ENCODE results near the gene CLDN1. TPM values are rescaled to one million over a fixed set of nuclear protein-coding genes. Genes with fewer than 3 reads are reported as not detected.

Gene CLDN1
- total RNA-seq, 2 donors from 2014 or later, result 8.8 to 52.3 TPM

GRCh38 chr3:190357468-190357867, 35.2 kb upstream of the CLDN1 start:
- no peak for DNase-seq (ENCODE audit: low spot score)
- H3K9me3 ChIP-seq, result no peaks in the 10 kb centered on the region
- H3K4me1 ChIP-seq (replicated peaks), result no peaks in the 10 kb centered on the region
- no peak overlapping the region for H3K27ac ChIP-seq
- H3K27me3 ChIP-seq (replicated peaks; ENCODE audit: insufficient read depth), result no peaks in the 10 kb centered on the region
- H3K36me3 ChIP-seq, result no peaks in the 10 kb centered on the region
- TF ChIP-seq POLR2A (IDR thresholded peaks at IDR 0.05) (no peak), POLR2AphosphoS5 (IDR thresholded peaks at IDR 0.05) (no peak), CTCF (IDR thresholded peaks at IDR 0.05) (no peak)
- no peak overlapping the region for H3K4me3 ChIP-seq
- intact Hi-C loops (cut with DNase I), result no loop called here
- 79% methylated on average over 2 of the region's 2 CpGs for WGBS

GRCh38 chr3:190356246-190356645, 34.0 kb upstream of the CLDN1 start:
- Histone ChIP-seq H3K36me3 (no peaks in the 10 kb centered on the region), H3K27ac (no peak overlapping the region), H3K4me1 (replicated peaks) (no peaks in the 10 kb centered on the region), H3K4me3 (no peak overlapping the region), H3K9me3 (no peaks in the 10 kb centered on the region), H3K27me3 (replicated peaks; ENCODE audit: insufficient read depth) (no peaks in the 10 kb centered on the region)
- no peak for TF ChIP-seq POLR2AphosphoS5 (IDR thresholded peaks at IDR 0.05)
- TF ChIP-seq POLR2A (IDR thresholded peaks at IDR 0.05), result no peak
- no peak for TF ChIP-seq CTCF (IDR thresholded peaks at IDR 0.05)
- intact Hi-C loops (cut with DNase I), result no loop called here
- DNase-seq (ENCODE audit: low spot score), result no peak

GRCh38 chr3:190352861-190353457, 30.7 kb upstream of the CLDN1 start:
- no peaks in the 10 kb centered on the region for H3K36me3 ChIP-seq
- no peak for DNase-seq (ENCODE audit: low spot score)
- no peak overlapping the region for H3K27ac ChIP-seq
- WGBS, result 100% methylated on average over 1 of the region's 1 CpG
- no peaks in the 10 kb centered on the region for H3K27me3 ChIP-seq (replicated peaks; ENCODE audit: insufficient read depth)
- TF ChIP-seq POLR2AphosphoS5 (IDR thresholded peaks at IDR 0.05) (no peak), CTCF (IDR thresholded peaks at IDR 0.05) (no peak), POLR2A (IDR thresholded peaks at IDR 0.05) (no peak)
- intact Hi-C loops (cut with DNase I), result no loop called here
- H3K4me3 ChIP-seq, result no peak overlapping the region
- no peaks in the 10 kb centered on the region for H3K4me1 ChIP-seq (replicated peaks)
- no peaks in the 10 kb centered on the region for H3K9me3 ChIP-seq

GRCh38 chr3:190346541-190346940, 24.3 kb upstream of the CLDN1 start:
- intact Hi-C loops (cut with DNase I), result no loop called here
- H3K4me1 ChIP-seq (replicated peaks), result no peaks in the 10 kb centered on the region
- H3K27ac ChIP-seq, result peak overlapping the region; percentile 72 to 74
- no peaks in the 10 kb centered on the region for H3K27me3 ChIP-seq (replicated peaks; ENCODE audit: insufficient read depth)
- TF ChIP-seq POLR2A (IDR thresholded peaks at IDR 0.05), result no peak
- TF ChIP-seq CTCF (IDR thresholded peaks at IDR 0.05), result no peak
- TF ChIP-seq POLR2AphosphoS5 (IDR thresholded peaks at IDR 0.05), result no peak
- no peaks in the 10 kb centered on the region for H3K36me3 ChIP-seq
- no peaks in the 10 kb centered on the region for H3K9me3 ChIP-seq
- no peak overlapping the region for H3K4me3 ChIP-seq
- no peak for DNase-seq (ENCODE audit: low spot score)
- WGBS, result 72% methylated on average over 2 of the region's 2 CpGs

GRCh38 chr3:190345878-190346277, 23.6 kb upstream of the CLDN1 start:
- DNase-seq (ENCODE audit: low spot score), result no peak
- no peaks in the 10 kb centered on the region for H3K27me3 ChIP-seq (replicated peaks; ENCODE audit: insufficient read depth)
- peak overlapping the region; percentile 72 to 74 for H3K27ac ChIP-seq
- H3K4me3 ChIP-seq, result no peak overlapping the region
- no peaks in the 10 kb centered on the region for H3K9me3 ChIP-seq
- intact Hi-C loops (cut with DNase I), result no loop called here
- TF ChIP-seq CTCF (IDR thresholded peaks at IDR 0.05) (no peak), POLR2AphosphoS5 (IDR thresholded peaks at IDR 0.05) (no peak), POLR2A (IDR thresholded peaks at IDR 0.05) (no peak)
- H3K36me3 ChIP-seq, result no peaks in the 10 kb centered on the region
- 41% methylated on average over 4 of the region's 4 CpGs for WGBS
- no peaks in the 10 kb centered on the region for H3K4me1 ChIP-seq (replicated peaks)
